ENCODE measurements around the gene AARS2. TPM values are rescaled to one million over a fixed set of nuclear protein-coding genes. Genes with fewer than 3 reads are reported as not detected.

The AARS2 gene
- total and polyA plus RNA-seq, 10 of the 15 experiments (the other 5 are each of a cell fraction or from before 2014, with no cell fraction given), result 0.71 to 18.3 (median 12.7) TPM

DNA sequence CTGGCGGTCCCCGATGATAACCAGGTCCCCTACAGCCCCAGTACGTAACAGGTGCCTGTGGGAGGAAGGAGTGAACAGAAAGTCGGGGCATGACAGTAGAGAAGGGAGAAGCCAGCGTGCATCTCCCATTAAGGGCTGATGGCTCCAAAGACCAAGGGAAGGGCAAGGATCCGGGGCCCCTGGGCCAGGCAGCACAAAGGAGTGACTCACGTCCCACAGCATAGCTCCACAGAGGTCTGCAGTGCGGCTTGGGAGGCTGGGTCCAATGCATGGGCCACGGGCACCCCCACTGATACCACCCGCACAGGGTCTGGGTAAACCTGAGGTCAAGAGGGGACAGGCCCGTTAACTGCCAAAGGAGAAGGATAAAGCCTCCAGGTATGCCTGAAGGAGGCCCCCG lies 10.3 kb downstream of the AARS2 start:
- no peak for ATAC-seq
- no peak for DNase-seq (ENCODE audit: low read depth, low spot score)
- peaks cover 0 to 2% of the 10 kb centered on the region in 2 experiments; a peak in 2 of 4 replicates for H3K27me3 ChIP-seq (replicated peaks in 1 of 2; ENCODE audit: control insufficient read depth in 2 of 2, insufficient read depth in 2 of 2, low read length in 1 of 2)
- in situ Hi-C loops (cut with MboI) (no loop called here), intact Hi-C loops (cut with micrococcal nuclease; ENCODE audit: unreplicated experiment) (no loop called here)
- H3K4me3 ChIP-seq, result no peak overlapping the region
- no peak for FAIRE-seq
- H3K4me2 ChIP-seq (ENCODE audit: control insufficient read depth, insufficient read depth), result no peak overlapping the region
- no peaks in the 10 kb centered on the region for H3K9me3 ChIP-seq (replicated peaks; ENCODE audit: control insufficient read depth, insufficient read depth, low read length)
- no peaks in the 10 kb centered on the region for H3K4me1 ChIP-seq (ENCODE audit: control insufficient read depth, insufficient read depth, low read length)
- no peaks in the 10 kb centered on the region for H4K20me1 ChIP-seq (ENCODE audit: control insufficient read depth, insufficient read depth)
- no peaks in the 10 kb centered on the region for H3K79me2 ChIP-seq (ENCODE audit: control insufficient read depth, insufficient read depth, low read length)
- SMC1A ChIA-PET (ENCODE audit: uncharacterized antibody, unreplicated experiment), result interaction anchor here (1.0 kb wide), 1 partner anchor 35 kb away, joined by 5 read pairs; no protein-coding TSS in a partner anchor
- no peak overlapping the region for H3K27ac ChIP-seq (ENCODE audit: control insufficient read depth, insufficient read depth)
- H2AFZ ChIP-seq (ENCODE audit: control insufficient read depth, low read depth, low read length), result no peak overlapping the region
- 90% methylated on average over 11 of the region's 12 CpGs for WGBS (ENCODE audit: insufficient coverage, insufficient replicate concordance, low lambda C conversion rate, missing lambda C conversion rate)
- POLR2A ChIA-PET, result no interaction called here
- peaks cover 5 to 31% of the 10 kb centered on the region in 2 experiments; a peak in 3 of 4 replicates for H3K36me3 ChIP-seq (ENCODE audit: control insufficient read depth in 2 of 2, insufficient read depth in 2 of 2, low read length in 1 of 2)
- RAD21 ChIA-PET (ENCODE audit: unreplicated experiment), result interaction anchor here (1.0 kb wide), 1 partner anchor 34 kb away, joined by 3 read pairs; no protein-coding TSS in a partner anchor
- CTCF ChIA-PET, result interaction anchor here (2.8 to 7.4 kb wide), 2 partner anchors 10 to 36 kb away, joined by 15 to 87 read pairs; partner anchors contain the start of genes AARS2, NFKBIE and TMEM151B
- no TSS peak for BruUV-seq (replicated peaks)
- H3K9ac ChIP-seq (ENCODE audit: control insufficient read depth, insufficient read depth, low read length), result no peak overlapping the region
- TF ChIP-seq SUPT20H (IDR thresholded peaks at IDR 0.05; ENCODE audit: borderline replicate concordance, control insufficient read depth, low read depth, low read length), result no peak
- no peak for TF ChIP-seq JUNB (IDR thresholded peaks at IDR 0.05)
- no peak for TF ChIP-seq CEBPB (IDR thresholded peaks at IDR 0.05; ENCODE audit: borderline replicate concordance in 1 of 2, low read depth in 2 of 2, low read length in 2 of 2)
- TF ChIP-seq, protein P1, sequence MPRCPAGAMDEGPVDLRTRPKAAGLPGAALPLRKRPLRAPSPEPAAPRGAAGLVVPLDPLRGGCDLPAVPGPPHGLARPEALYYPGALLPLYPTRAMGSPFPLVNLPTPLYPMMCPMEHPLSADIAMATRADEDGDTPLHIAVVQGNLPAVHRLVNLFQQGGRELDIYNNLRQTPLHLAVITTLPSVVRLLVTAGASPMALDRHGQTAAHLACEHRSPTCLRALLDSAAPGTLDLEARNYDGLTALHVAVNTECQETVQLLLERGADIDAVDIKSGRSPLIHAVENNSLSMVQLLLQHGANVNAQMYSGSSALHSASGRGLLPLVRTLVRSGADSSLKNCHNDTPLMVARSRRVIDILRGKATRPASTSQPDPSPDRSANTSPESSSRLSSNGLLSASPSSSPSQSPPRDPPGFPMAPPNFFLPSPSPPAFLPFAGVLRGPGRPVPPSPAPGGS (IDR thresholded peaks at IDR 0.05; ENCODE audit: borderline replicate concordance, insufficient read depth, low read depth, low read length, poor library complexity, severe bottlenecking), result no peak
- no peak for TF ChIP-seq SPI1 (IDR thresholded peaks at IDR 0.05; ENCODE audit: borderline replicate concordance, insufficient read depth, low read depth, low read length)
- TF ChIP-seq PAX5 (IDR thresholded peaks at IDR 0.05; ENCODE audit: borderline replicate concordance, low read depth, low read length), result no peak
- TF ChIP-seq PAX8 (IDR thresholded peaks at IDR 0.05), result no peak
- no peak for TF ChIP-seq HCFC1 (IDR thresholded peaks at IDR 0.05; ENCODE audit: low read length)
- TF ChIP-seq CHD4 (IDR thresholded peaks at IDR 0.05), result no peak
- no peak for TF ChIP-seq ZNF207 (IDR thresholded peaks at IDR 0.05; ENCODE audit: borderline replicate concordance)
